Panc1 (cell line): ENCODE data around the gene KNDC1. TPM values are rescaled to one million over a fixed set of nuclear protein-coding genes. Genes with fewer than 3 reads are reported as not detected.

Experiments used
- ATAC-seq: fragments of 200-7000 bp; cut with Tn5 transposase; 2 replicates; pipeline ENCODE4 v1.9.1; 2020; ENCODE audit warnings: mild to moderate bottlenecking, moderate library complexity
- BruUV-seq: library from RNA; stranded (reverse); fragments of 400-500 nt; replicated peaks from 2 replicates; lab custom pipeline; 2021; lab: Mats Ljungman, UMichigan
- CTCF ChIA-PET: fragments of 300-600 bp; sonication (Branson Sonifier 250); formaldehyde crosslinking; loops from one replicate; lab custom pipeline; 2022; ENCODE audit warnings: antibody characterized with exemption; lab: Charles Lee
- POLR2A ChIA-PET: fragments of 300-600 bp; sonication (Branson Sonifier 250); formaldehyde crosslinking; loops from one replicate; lab custom pipeline; 2022; ENCODE audit warnings: antibody characterized with exemption; lab: Charles Lee
- DNase-seq: peaks from one replicate; pipeline ENCODE4 v3.0.0-alpha.2; 2010; ENCODE audit warnings: low read depth, low spot score
- H3K27ac ChIP-seq: 2 replicates; pipeline ENCODE4 v1.5.1; 2011; ENCODE audit warnings: mild to moderate bottlenecking, low read length, inconsistent platforms
- H3K27me3 ChIP-seq: fragments of 200-500 bp; sonication (Bioruptor generic); 2 replicates; pipeline ENCODE4 v1.6.0; 2014; ENCODE audit warnings: low read length, inconsistent platforms; ENCODE audit not compliant: control insufficient read depth, insufficient read depth
- H3K36me3 ChIP-seq: fragments of 200-500 bp; sonication (Bioruptor generic); 2 replicates; pipeline ENCODE4 v1.5.1; 2014; ENCODE audit warnings: inconsistent platforms, mild to moderate bottlenecking, low read length, moderate library complexity; ENCODE audit not compliant: control insufficient read depth, insufficient read depth
- H3K4me1 ChIP-seq: 2 replicates; pipeline ENCODE4 v1.5.1; 2011; ENCODE audit warnings: inconsistent platforms, mild to moderate bottlenecking, low read length, moderate library complexity; ENCODE audit not compliant: control insufficient read depth, insufficient read depth
- H3K4me3 ChIP-seq, 2 experiments: 2 replicates each; pipeline ENCODE4 v1.5.1; 2011 to 2012; ENCODE audit warnings: low read depth in 2 of 2, low read length in 2 of 2, mild to moderate bottlenecking in 2 of 2, inconsistent platforms in 1 of 2, moderate library complexity in 1 of 2
- H3K9me3 ChIP-seq: fragments of 200-500 bp; sonication (Bioruptor generic); 2 replicates; pipeline ENCODE4 v1.5.1; 2014; ENCODE audit warnings: low read depth, mild to moderate bottlenecking, inconsistent platforms, low read length, moderate library complexity; ENCODE audit not compliant: control insufficient read depth, insufficient read depth
- CTCF ChIP-seq: fragments of 450-650 bp; IDR thresholded peaks from 2 replicates; pipeline ENCODE4 v1.5.1; 2017; ENCODE audit warnings: mild to moderate bottlenecking
- POLR2AphosphoS5 ChIP-seq: IDR thresholded peaks from 2 replicates; pipeline ENCODE4 v1.6.1; 2012; ENCODE audit warnings: mild to moderate bottlenecking, low read depth, low read length, moderate library complexity
- SIN3A ChIP-seq: IDR thresholded peaks from 2 replicates; pipeline ENCODE4 v1.6.1; 2012; ENCODE audit warnings: low read depth, mild to moderate bottlenecking, low read length, moderate library complexity, borderline replicate concordance; ENCODE audit not compliant: insufficient read depth
- TCF7L2 ChIP-seq: IDR thresholded peaks from 2 replicates; pipeline ENCODE4 v1.6.1; 2011; ENCODE audit warnings: mild to moderate bottlenecking, low read depth, low read length, inconsistent platforms
- in situ Hi-C: cut with HindIII; loops from 2 replicates; pipeline ENCODE4 v1.10.0; 2016; ENCODE audit warnings: low sequenced_read_pairs, low pct_unique_long_range_greater_than_20kb
- intact Hi-C: fragments of 100-400 bp; cut with micrococcal nuclease; formaldehyde crosslinking; loops from one replicate; pipeline ENCODE4 v1.10.0; 2022; ENCODE audit not compliant: unreplicated experiment
- total RNA-seq: library from RNA; stranded (reverse); gene quantifications from one replicate; pipeline ENCODE4 v1.2.1, GENCODE V29; 2021; ENCODE audit not compliant: unreplicated experiment
- TF ChIP-seq, protein P1 (sequence below), 2 experiments: IDR thresholded peaks; 2 replicates each; pipeline ENCODE4 v1.6.1; 2011 to 2012; ENCODE audit warnings: low read depth in 2 of 2, control low read depth in 1 of 2, low read length in 1 of 2, mild to moderate bottlenecking in 1 of 2, moderate library complexity in 1 of 2; ENCODE audit not compliant: insufficient read depth in 1 of 2

The KNDC1 gene
- total RNA-seq, 1 experiment from 2014 or later: 2.6 TPM

DNA sequence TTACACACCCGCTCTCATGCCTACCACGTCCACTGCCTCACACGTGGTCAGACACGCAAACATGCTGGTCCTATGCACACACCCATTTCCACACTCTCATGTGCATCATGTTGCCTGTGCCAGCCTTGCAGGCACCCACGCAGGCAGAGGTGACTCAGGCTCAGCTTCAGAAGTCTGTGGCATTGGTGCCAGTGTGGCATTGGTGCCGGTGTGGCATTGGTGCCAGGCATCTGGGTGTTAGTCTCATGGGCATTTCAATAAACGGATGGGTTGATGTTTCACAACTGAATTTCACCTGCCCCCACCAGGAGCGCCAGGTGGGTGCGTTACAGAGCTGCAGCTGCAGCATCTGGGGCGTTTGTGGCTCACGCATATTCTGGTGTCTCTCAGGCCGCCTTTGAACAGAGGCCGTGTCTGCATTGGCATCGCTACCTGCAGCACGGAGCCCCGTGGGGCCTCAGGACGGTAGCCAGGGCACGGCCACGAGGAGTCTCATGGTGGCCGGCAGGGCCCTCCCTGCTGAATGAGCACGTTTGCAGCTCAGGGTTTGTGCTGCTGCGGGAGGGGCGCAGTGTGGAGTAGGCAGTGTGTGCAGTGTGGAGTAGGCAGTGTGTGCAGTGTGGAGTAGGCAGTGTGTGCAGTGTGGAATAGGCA lies 24.7 kb downstream of the KNDC1 start:
- no peak overlapping the region for H3K4me3 ChIP-seq
- DNase-seq (no peak), ATAC-seq (no peak)
- in situ Hi-C loops: no loop called here
- ChIA-PET POLR2A (no interaction called here), CTCF (no interaction called here)
- H3K27ac ChIP-seq: no peak overlapping the region
- intact Hi-C loops: no loop called here
- no TSS peak for BruUV-seq
- no peaks in the 10 kb centered on the region for H3K4me1 ChIP-seq
- no peaks in the 10 kb centered on the region for H3K9me3 ChIP-seq
- no peaks in the 10 kb centered on the region for H3K27me3 ChIP-seq
- TF ChIP-seq TCF7L2: no peak
- no peaks in the 10 kb centered on the region for H3K36me3 ChIP-seq

- H3K4me1 ChIP-seq: no peaks in the 10 kb centered on the region
- in situ Hi-C loops: no loop called here
- POLR2A ChIA-PET: no interaction called here
- H3K9me3 ChIP-seq: no peaks in the 10 kb centered on the region
- CTCF ChIA-PET: no interaction called here
- no peaks in the 10 kb centered on the region for H3K36me3 ChIP-seq
- intact Hi-C loops: no loop called here
- no TSS peak for BruUV-seq
- H3K27me3 ChIP-seq: no peaks in the 10 kb centered on the region
- DNase-seq (no peak), ATAC-seq (no peak)
- no peak overlapping the region for H3K4me3 ChIP-seq
- H3K27ac ChIP-seq: no peak overlapping the region
- TF ChIP-seq TCF7L2 (no peak), SIN3A (no peak), POLR2AphosphoS5 (no peak)
- TF ChIP-seq, protein P1, sequence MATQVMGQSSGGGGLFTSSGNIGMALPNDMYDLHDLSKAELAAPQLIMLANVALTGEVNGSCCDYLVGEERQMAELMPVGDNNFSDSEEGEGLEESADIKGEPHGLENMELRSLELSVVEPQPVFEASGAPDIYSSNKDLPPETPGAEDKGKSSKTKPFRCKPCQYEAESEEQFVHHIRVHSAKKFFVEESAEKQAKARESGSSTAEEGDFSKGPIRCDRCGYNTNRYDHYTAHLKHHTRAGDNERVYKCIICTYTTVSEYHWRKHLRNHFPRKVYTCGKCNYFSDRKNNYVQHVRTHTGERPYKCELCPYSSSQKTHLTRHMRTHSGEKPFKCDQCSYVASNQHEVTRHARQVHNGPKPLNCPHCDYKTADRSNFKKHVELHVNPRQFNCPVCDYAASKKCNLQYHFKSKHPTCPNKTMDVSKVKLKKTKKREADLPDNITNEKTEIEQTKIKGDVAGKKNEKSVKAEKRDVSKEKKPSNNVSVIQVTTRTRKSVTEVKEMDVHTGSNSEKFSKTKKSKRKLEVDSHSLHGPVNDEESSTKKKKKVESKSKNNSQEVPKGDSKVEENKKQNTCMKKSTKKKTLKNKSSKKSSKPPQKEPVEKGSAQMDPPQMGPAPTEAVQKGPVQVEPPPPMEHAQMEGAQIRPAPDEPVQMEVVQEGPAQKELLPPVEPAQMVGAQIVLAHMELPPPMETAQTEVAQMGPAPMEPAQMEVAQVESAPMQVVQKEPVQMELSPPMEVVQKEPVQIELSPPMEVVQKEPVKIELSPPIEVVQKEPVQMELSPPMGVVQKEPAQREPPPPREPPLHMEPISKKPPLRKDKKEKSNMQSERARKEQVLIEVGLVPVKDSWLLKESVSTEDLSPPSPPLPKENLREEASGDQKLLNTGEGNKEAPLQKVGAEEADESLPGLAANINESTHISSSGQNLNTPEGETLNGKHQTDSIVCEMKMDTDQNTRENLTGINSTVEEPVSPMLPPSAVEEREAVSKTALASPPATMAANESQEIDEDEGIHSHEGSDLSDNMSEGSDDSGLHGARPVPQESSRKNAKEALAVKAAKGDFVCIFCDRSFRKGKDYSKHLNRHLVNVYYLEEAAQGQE (IDR thresholded peaks at IDR 0.05; ENCODE audit: insufficient read depth in 1 of 2, low read depth in 2 of 2, low read length in 1 of 2): no peak
Measured at GRCh38 chr10:133185421-133185820, 25.4 kb downstream of the KNDC1 start.

DNA sequence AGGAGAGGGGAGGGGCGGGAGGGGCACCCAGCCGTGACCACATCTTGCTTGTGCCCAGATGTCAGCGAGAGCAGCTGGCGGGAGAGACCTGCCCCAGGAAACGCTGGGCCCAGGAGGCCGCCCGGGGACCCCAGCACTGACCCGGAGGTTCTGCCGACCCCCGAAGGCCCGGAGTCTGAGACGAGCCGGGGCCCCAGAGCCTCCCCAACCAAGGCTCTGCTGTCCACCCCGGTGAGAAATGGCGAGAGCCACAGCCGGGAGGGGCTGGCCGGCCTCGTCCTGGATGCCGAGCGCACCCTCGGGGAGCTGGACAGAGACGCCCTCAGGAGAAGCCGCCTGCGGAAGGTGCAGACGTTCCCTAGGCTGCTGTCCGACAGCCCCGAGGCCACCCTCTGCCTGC lies 25.9 kb downstream of the KNDC1 start:
- H3K27me3 ChIP-seq: no peaks in the 10 kb centered on the region
- BruUV-seq: no TSS peak
- no peak overlapping the region for H3K4me3 ChIP-seq
- no peaks in the 10 kb centered on the region for H3K9me3 ChIP-seq
- H3K36me3 ChIP-seq: no peaks in the 10 kb centered on the region
- intact Hi-C loops: no loop called here
- POLR2A ChIA-PET: interaction anchor here (0.7 kb wide), 1 partner anchor 618 kb away, joined by 8 read pairs; no protein-coding TSS in a partner anchor
- in situ Hi-C loops: no loop called here
- TF ChIP-seq TCF7L2: no peak
- TF ChIP-seq, protein P1 (IDR thresholded peaks at IDR 0.05; ENCODE audit: insufficient read depth in 1 of 2, low read depth in 2 of 2, low read length in 1 of 2): no peak
- no peak for TF ChIP-seq SIN3A
- TF ChIP-seq POLR2AphosphoS5: no peak
- TF ChIP-seq CTCF: no peak
- DNase-seq (no peak), ATAC-seq (no peak)
- CTCF ChIA-PET: no interaction called here
- no peaks in the 10 kb centered on the region for H3K4me1 ChIP-seq
- no peak overlapping the region for H3K27ac ChIP-seq
